HL-60 (cell line): ENCODE measurements around the gene ERCC3.

Source experiments
- DNase-seq, 2 experiments: peaks; one replicate each; pipeline ENCODE4 v3.0.0-alpha.2; 2010 to 2020; ENCODE audit warnings: low read depth in 1 of 2, low spot score in 1 of 2
- H3K27ac ChIP-seq: fragments of 250-450 bp; sonication (Bioruptor Pico); replicated peaks from 2 replicates; pipeline ENCODE4 v1.5.1; 2020; ENCODE audit warnings: mild to moderate bottlenecking, moderate library complexity
- H3K27me3 ChIP-seq: fragments of 250-450 bp; sonication (Bioruptor Pico); 2 replicates; pipeline ENCODE4 v1.5.1; 2021; ENCODE audit warnings: mild to moderate bottlenecking, moderate library complexity; ENCODE audit not compliant: insufficient read depth, poor library complexity, severe bottlenecking
- H3K4me3 ChIP-seq: replicated peaks from 2 replicates; pipeline ENCODE4 v1.5.1; 2011; ENCODE audit warnings: mild to moderate bottlenecking, control low read depth, low read length; ENCODE audit not compliant: insufficient read depth
- GABPA ChIP-seq: IDR thresholded peaks from 2 replicates; pipeline ENCODE4 v1.6.1; 2012; ENCODE audit warnings: low read depth
- POLR2AphosphoS5 ChIP-seq: IDR thresholded peaks from 2 replicates; pipeline ENCODE4 v1.6.1; 2012; ENCODE audit warnings: low read depth
- SPI1 ChIP-seq: IDR thresholded peaks from 2 replicates; pipeline ENCODE4 v1.6.1; 2012; ENCODE audit warnings: low read depth, mild to moderate bottlenecking, borderline replicate concordance
- TF ChIP-seq, protein P1 (sequence below): IDR thresholded peaks from one replicate; pipeline ENCODE4 v1.5.1; 2011; ENCODE audit warnings: low read length, control low read depth, inconsistent platforms; ENCODE audit not compliant: insufficient read depth
- TF ChIP-seq, protein P2 (sequence below): IDR thresholded peaks from 2 replicates; pipeline ENCODE4 v1.6.1; 2012; ENCODE audit warnings: low read depth; ENCODE audit not compliant: insufficient replicate concordance

Gene ERCC3

DNA sequence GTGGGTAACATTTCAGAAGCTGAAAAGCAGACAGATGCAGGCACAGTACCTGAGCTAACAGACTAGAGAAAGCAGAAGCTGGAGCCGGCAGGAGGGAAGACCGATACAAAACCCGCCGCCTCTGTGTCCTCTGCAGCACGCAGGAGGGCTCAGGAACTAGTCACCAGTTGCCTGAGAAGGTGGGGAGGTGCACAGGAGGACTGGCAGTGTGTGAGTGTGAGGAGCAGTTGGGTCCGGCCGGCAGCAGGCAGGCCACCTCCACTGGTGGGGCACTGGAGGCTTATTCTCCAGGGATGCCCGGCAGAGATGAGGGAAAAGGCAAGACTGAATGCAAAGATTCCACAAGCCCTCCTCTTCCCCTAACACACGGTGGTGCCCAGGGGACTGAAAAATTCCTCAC is 18.2 kb downstream of the ERCC3 start:
- DNase-seq, result no peak
- Histone ChIP-seq H3K27me3 (no peaks in the 10 kb centered on the region), H3K4me3 (no peak overlapping the region), H3K27ac (no peak overlapping the region)
- TF ChIP-seq, protein P1, sequence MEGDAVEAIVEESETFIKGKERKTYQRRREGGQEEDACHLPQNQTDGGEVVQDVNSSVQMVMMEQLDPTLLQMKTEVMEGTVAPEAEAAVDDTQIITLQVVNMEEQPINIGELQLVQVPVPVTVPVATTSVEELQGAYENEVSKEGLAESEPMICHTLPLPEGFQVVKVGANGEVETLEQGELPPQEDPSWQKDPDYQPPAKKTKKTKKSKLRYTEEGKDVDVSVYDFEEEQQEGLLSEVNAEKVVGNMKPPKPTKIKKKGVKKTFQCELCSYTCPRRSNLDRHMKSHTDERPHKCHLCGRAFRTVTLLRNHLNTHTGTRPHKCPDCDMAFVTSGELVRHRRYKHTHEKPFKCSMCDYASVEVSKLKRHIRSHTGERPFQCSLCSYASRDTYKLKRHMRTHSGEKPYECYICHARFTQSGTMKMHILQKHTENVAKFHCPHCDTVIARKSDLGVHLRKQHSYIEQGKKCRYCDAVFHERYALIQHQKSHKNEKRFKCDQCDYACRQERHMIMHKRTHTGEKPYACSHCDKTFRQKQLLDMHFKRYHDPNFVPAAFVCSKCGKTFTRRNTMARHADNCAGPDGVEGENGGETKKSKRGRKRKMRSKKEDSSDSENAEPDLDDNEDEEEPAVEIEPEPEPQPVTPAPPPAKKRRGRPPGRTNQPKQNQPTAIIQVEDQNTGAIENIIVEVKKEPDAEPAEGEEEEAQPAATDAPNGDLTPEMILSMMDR, result no peak
- no peak for TF ChIP-seq POLR2AphosphoS5
- TF ChIP-seq GABPA, result no peak
- TF ChIP-seq, protein P2, sequence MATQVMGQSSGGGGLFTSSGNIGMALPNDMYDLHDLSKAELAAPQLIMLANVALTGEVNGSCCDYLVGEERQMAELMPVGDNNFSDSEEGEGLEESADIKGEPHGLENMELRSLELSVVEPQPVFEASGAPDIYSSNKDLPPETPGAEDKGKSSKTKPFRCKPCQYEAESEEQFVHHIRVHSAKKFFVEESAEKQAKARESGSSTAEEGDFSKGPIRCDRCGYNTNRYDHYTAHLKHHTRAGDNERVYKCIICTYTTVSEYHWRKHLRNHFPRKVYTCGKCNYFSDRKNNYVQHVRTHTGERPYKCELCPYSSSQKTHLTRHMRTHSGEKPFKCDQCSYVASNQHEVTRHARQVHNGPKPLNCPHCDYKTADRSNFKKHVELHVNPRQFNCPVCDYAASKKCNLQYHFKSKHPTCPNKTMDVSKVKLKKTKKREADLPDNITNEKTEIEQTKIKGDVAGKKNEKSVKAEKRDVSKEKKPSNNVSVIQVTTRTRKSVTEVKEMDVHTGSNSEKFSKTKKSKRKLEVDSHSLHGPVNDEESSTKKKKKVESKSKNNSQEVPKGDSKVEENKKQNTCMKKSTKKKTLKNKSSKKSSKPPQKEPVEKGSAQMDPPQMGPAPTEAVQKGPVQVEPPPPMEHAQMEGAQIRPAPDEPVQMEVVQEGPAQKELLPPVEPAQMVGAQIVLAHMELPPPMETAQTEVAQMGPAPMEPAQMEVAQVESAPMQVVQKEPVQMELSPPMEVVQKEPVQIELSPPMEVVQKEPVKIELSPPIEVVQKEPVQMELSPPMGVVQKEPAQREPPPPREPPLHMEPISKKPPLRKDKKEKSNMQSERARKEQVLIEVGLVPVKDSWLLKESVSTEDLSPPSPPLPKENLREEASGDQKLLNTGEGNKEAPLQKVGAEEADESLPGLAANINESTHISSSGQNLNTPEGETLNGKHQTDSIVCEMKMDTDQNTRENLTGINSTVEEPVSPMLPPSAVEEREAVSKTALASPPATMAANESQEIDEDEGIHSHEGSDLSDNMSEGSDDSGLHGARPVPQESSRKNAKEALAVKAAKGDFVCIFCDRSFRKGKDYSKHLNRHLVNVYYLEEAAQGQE, result no peak
- no peak for TF ChIP-seq SPI1

DNA sequence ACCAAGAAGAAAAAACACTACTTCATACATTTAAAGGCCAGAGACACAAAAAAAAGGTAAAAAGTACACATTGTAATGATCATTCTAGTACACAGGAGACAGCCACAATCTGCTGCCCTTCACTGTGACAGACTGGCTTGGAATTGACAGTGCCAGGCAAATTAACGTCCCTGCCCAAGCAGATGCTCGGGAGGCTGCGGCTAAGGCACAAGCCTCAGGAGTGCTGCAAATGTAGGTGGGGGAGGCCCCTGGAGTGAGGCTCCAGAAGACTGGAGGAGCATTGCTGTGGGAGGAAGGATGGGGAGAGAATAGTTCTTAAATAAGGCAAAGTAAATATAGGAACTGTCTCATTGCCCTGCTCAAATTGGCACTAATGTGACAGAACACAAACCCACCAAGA is 18.6 kb downstream of the ERCC3 start:
- no peaks in the 10 kb centered on the region for H3K27me3 ChIP-seq
- DNase-seq, result no peak
- H3K4me3 ChIP-seq, result no peak overlapping the region
- TF ChIP-seq SPI1 (no peak), GABPA (no peak), POLR2AphosphoS5 (no peak)
- TF ChIP-seq, protein P2, result no peak
- TF ChIP-seq, protein P1, result no peak
- H3K27ac ChIP-seq, result no peak overlapping the region

DNA sequence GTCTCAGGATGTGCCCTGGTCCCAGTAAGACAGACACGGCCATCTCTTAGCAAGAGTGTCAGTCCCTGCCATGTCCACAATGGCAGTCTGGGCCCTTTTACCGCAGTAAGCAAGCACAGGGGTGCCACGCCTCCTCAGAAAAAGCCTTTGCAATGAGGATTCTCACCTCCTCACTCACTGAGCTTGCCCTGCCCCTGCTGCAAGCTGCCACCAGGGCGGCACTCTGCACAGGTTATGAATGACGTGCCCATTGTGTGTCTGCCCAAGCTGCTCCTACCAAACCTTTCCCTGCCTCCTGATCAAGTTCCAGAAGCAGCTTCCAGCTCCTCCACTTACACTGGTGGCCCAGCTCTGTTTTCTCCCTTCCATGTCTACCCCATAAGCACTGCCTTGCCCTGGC is 23.3 kb downstream of the ERCC3 start:
- no peak for DNase-seq
- Histone ChIP-seq H3K27me3 (no peaks in the 10 kb centered on the region), H3K4me3 (no peak overlapping the region), H3K27ac (no peak overlapping the region)
- TF ChIP-seq, protein P1, result peak; percentile 45
- TF ChIP-seq POLR2AphosphoS5, result no peak

DNA sequence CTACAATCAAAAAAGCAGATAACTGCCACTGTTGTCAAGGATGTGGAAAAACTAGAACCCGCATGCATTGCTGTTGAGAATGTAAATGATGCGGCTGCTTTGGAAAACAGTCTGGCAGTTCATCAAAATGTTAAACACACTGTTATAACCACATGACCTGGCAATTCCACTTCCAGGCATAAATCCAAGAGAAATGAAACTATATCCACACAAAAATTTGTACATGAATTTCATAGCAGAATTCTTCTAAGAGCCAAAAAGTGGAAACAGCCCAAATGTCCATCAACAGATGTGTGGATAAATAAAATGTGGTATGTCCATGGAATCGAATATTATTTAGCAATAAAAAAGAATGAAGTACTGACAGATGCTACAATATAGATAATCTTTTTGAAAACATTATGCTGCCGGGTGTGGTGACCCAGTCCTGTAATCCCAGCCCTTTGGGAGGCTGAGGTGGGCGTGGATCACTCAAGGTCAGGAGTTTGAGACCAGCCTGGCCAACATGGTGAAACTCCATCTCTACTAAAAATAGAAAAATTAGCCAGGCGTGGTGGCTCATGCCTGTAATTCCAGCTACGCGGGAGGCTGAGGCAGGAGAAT is 32.0 kb downstream of the ERCC3 start:
- no peak for DNase-seq
- no peak for TF ChIP-seq GABPA
- no peak for TF ChIP-seq SPI1
- TF ChIP-seq, protein P1, result no peak
- TF ChIP-seq, protein P2, result no peak
- TF ChIP-seq POLR2AphosphoS5, result no peak
- Histone ChIP-seq H3K27me3 (no peaks in the 10 kb centered on the region), H3K27ac (no peak overlapping the region), H3K4me3 (no peak overlapping the region)
